Central memory CD8-positive, alpha-beta T cell (primary cell): ENCODE measurements around the gene ADGRL2.
"Not testable (repeated sequence)": the region's sequence is repeated elsewhere in the genome, so short reads cannot be mapped to it uniquely, and the experiment has no call there.

Experiments used
- ATAC-seq: fragments of 150-1000 bp; cut with Tn5 transposase; replicated peaks from 2 replicates; pipeline ENCODE4 v1.10.0; 2022; ENCODE audit warnings: mild to moderate bottlenecking, moderate FRiP score, moderate number of reproducible peaks; ENCODE audit not compliant: poor library complexity, severe bottlenecking; ENCODE audit errors: extremely low read depth
- DNase-seq, 2 donors: peaks; one replicate each; pipeline ENCODE4 v3.0.0; 2021; ENCODE audit warnings: low spot score in 2 of 2
- H3K27ac Mint-ChIP-seq: one replicate; pipeline ENCODE4 v1.8.0; 2022; ENCODE audit warnings: low read depth, mild to moderate bottlenecking, moderate library complexity, mixed read lengths
- H3K27me3 Mint-ChIP-seq: one replicate; pipeline ENCODE4 v1.8.0; 2022; ENCODE audit warnings: mixed read lengths
- H3K36me3 Mint-ChIP-seq: one replicate; pipeline ENCODE4 v1.8.0; 2022; ENCODE audit warnings: mild to moderate bottlenecking, moderate library complexity, mixed read lengths; ENCODE audit not compliant: insufficient read depth
- H3K4me1 Mint-ChIP-seq: one replicate; pipeline ENCODE4 v1.8.0; 2022; ENCODE audit warnings: mixed read lengths
- H3K4me3 Mint-ChIP-seq: one replicate; pipeline ENCODE4 v1.8.0; 2022; ENCODE audit warnings: mild to moderate bottlenecking, moderate library complexity, mixed read lengths
- H3K9me3 Mint-ChIP-seq: one replicate; pipeline ENCODE4 v1.8.0; 2022; ENCODE audit warnings: mixed read lengths

ADGRL2 gene

GRCh38 chr1:81840805-81841204 lies 40.1 kb downstream of the ADGRL2 start:
- DNase-seq (no peak), ATAC-seq (no peak)
- no peaks in the 10 kb centered on the region for H3K27me3 Mint-ChIP-seq
- H3K4me1 Mint-ChIP-seq, result no peaks in the 10 kb centered on the region
- peaks cover 6% of the 10 kb centered on the region for H3K9me3 Mint-ChIP-seq
- no peaks in the 10 kb centered on the region for H3K36me3 Mint-ChIP-seq
- H3K4me3 Mint-ChIP-seq, result no peak overlapping the region
- H3K27ac Mint-ChIP-seq, result no peak overlapping the region

- DNase-seq, result no peak
- ATAC-seq, result no peak
- Mint-ChIP-seq H3K36me3 (no peaks in the 10 kb centered on the region), H3K9me3 (peaks cover 10% of the 10 kb centered on the region), H3K4me3 (no peak overlapping the region), H3K4me1 (no peaks in the 10 kb centered on the region), H3K27me3 (no peaks in the 10 kb centered on the region), H3K27ac (no peak overlapping the region)
Measured at GRCh38 chr1:81841795-81842194, 41.1 kb downstream of the ADGRL2 start.

GRCh38 chr1:81844477-81844876 lies 43.7 kb downstream of the ADGRL2 start:
- no peaks in the 10 kb centered on the region for H3K36me3 Mint-ChIP-seq
- H3K27ac Mint-ChIP-seq, result no peak overlapping the region
- H3K4me3 Mint-ChIP-seq, result no peak overlapping the region
- ATAC-seq, result no peak
- H3K9me3 Mint-ChIP-seq, result peaks cover 13% of the 10 kb centered on the region
- H3K27me3 Mint-ChIP-seq, result no peaks in the 10 kb centered on the region
- H3K4me1 Mint-ChIP-seq, result no peaks in the 10 kb centered on the region
- no peak for DNase-seq

- Mint-ChIP-seq H3K9me3 (peaks cover 11% of the 10 kb centered on the region), H3K27ac (no peak overlapping the region), H3K36me3 (no peaks in the 10 kb centered on the region), H3K27me3 (no peaks in the 10 kb centered on the region), H3K4me1 (no peaks in the 10 kb centered on the region), H3K4me3 (no peak overlapping the region)
- no peak for DNase-seq
- ATAC-seq, result no peak
Measured at GRCh38 chr1:81846630-81847029, 45.9 kb downstream of the ADGRL2 start.

- Mint-ChIP-seq H3K27ac (no peak overlapping the region), H3K4me3 (no peak overlapping the region), H3K36me3 (no peaks in the 10 kb centered on the region), H3K27me3 (no peaks in the 10 kb centered on the region), H3K4me1 (no peaks in the 10 kb centered on the region), H3K9me3 (peaks cover 7% of the 10 kb centered on the region)
- ATAC-seq (no peak), DNase-seq (no peak)
Measured at GRCh38 chr1:81847063-81847462, 46.3 kb downstream of the ADGRL2 start.

- Mint-ChIP-seq H3K27ac (no peak overlapping the region), H3K27me3 (no peaks in the 10 kb centered on the region), H3K36me3 (no peaks in the 10 kb centered on the region), H3K4me3 (no peak overlapping the region), H3K4me1 (no peaks in the 10 kb centered on the region), H3K9me3 (peaks cover 7% of the 10 kb centered on the region)
- ATAC-seq (no peak), DNase-seq (no peak)
Measured at GRCh38 chr1:81848880-81849682, 48.3 kb downstream of the ADGRL2 start.

- ATAC-seq (no peak), DNase-seq (no peak)
- no peaks in the 10 kb centered on the region for H3K36me3 Mint-ChIP-seq
- peaks cover 13% of the 10 kb centered on the region for H3K9me3 Mint-ChIP-seq
- no peaks in the 10 kb centered on the region for H3K27me3 Mint-ChIP-seq
- H3K27ac Mint-ChIP-seq, result no peak overlapping the region
- no peaks in the 10 kb centered on the region for H3K4me1 Mint-ChIP-seq
- no peak overlapping the region for H3K4me3 Mint-ChIP-seq
Measured at GRCh38 chr1:81850031-81850430, 49.3 kb downstream of the ADGRL2 start.

GRCh38 chr1:81850495-81850894 lies 49.8 kb downstream of the ADGRL2 start:
- no peak overlapping the region for H3K4me3 Mint-ChIP-seq
- H3K4me1 Mint-ChIP-seq, result no peaks in the 10 kb centered on the region
- H3K36me3 Mint-ChIP-seq, result no peaks in the 10 kb centered on the region
- H3K9me3 Mint-ChIP-seq, result peaks cover 13% of the 10 kb centered on the region
- no peaks in the 10 kb centered on the region for H3K27me3 Mint-ChIP-seq
- DNase-seq (no peak), ATAC-seq (no peak)
- H3K27ac Mint-ChIP-seq, result no peak overlapping the region

- Mint-ChIP-seq H3K27ac (no peak overlapping the region), H3K4me1 (no peaks in the 10 kb centered on the region), H3K9me3 (peaks cover 13% of the 10 kb centered on the region), H3K36me3 (no peaks in the 10 kb centered on the region), H3K27me3 (no peaks in the 10 kb centered on the region), H3K4me3 (no peak overlapping the region)
- ATAC-seq (no peak), DNase-seq (no peak)
Measured at GRCh38 chr1:81851217-81851616, 50.5 kb downstream of the ADGRL2 start.

- peaks cover 5% of the 10 kb centered on the region for H3K9me3 Mint-ChIP-seq
- H3K4me1 Mint-ChIP-seq, result no peaks in the 10 kb centered on the region
- no peak for ATAC-seq
- no peaks in the 10 kb centered on the region for H3K27me3 Mint-ChIP-seq
- no peak for DNase-seq
- H3K4me3 Mint-ChIP-seq, result no peak overlapping the region
- H3K36me3 Mint-ChIP-seq, result no peaks in the 10 kb centered on the region
- H3K27ac Mint-ChIP-seq, result no peak overlapping the region
Measured at GRCh38 chr1:81852961-81853360, 52.2 kb downstream of the ADGRL2 start.

- Mint-ChIP-seq H3K27me3 (no peaks in the 10 kb centered on the region), H3K4me1 (no peaks in the 10 kb centered on the region), H3K9me3 (peaks cover 9% of the 10 kb centered on the region), H3K27ac (no peak overlapping the region), H3K4me3 (no peak overlapping the region), H3K36me3 (no peaks in the 10 kb centered on the region)
- ATAC-seq, result no peak
- DNase-seq, result no peak
Measured at GRCh38 chr1:81867235-81867634, 66.5 kb downstream of the ADGRL2 start.

GRCh38 chr1:81869307-81869706 lies 68.6 kb downstream of the ADGRL2 start:
- no peak for DNase-seq
- H3K36me3 Mint-ChIP-seq, result no peaks in the 10 kb centered on the region
- H3K4me1 Mint-ChIP-seq, result no peaks in the 10 kb centered on the region
- H3K9me3 Mint-ChIP-seq, result peaks cover 10% of the 10 kb centered on the region
- no peak overlapping the region for H3K4me3 Mint-ChIP-seq
- H3K27ac Mint-ChIP-seq, result no peak overlapping the region
- no peak for ATAC-seq
- H3K27me3 Mint-ChIP-seq, result no peaks in the 10 kb centered on the region

GRCh38 chr1:81871091-81871490 lies 70.4 kb downstream of the ADGRL2 start:
- H3K27me3 Mint-ChIP-seq, H3K4me1 Mint-ChIP-seq, H3K27ac Mint-ChIP-seq, DNase-seq, H3K4me3 Mint-ChIP-seq, H3K36me3 Mint-ChIP-seq, ATAC-seq: not testable (repeated sequence)
- peaks cover 15% of the 10 kb centered on the region for H3K9me3 Mint-ChIP-seq
